Neural cell (in vitro differentiated cells): ENCODE data around the gene MFN1. TPM values are rescaled to one million over a fixed set of nuclear protein-coding genes. Genes with fewer than 3 reads are reported as not detected.

Source experiments
- H2AFZ ChIP-seq: fragments of 200-600, 300-800 bp; sonication (generic), shearing (Covaris generic); 2 replicates; pipeline ENCODE4 v1.6.0; 2014; ENCODE audit warnings: low read depth, mild to moderate bottlenecking, antibody characterized with exemption, low read length, moderate library complexity
- H3F3A ChIP-seq: fragments of 200-600 bp; shearing (Covaris generic); 2 replicates; pipeline ENCODE4 v1.6.1; 2016; ENCODE audit warnings: mild to moderate bottlenecking, moderate library complexity, mixed read lengths, antibody characterized with exemption, low read length; ENCODE audit not compliant: insufficient read depth, poor library complexity, severe bottlenecking
- H3K27ac ChIP-seq: fragments of 200-600, 300-800 bp; sonication (generic), shearing (Covaris generic); 2 replicates; pipeline ENCODE4 v1.5.1; 2014; ENCODE audit warnings: mild to moderate bottlenecking, low read length, moderate library complexity
- H3K27me3 ChIP-seq: fragments of 300-800, 200-600 bp; sonication (generic), shearing (Covaris generic); 2 replicates; pipeline ENCODE4 v1.6.0; 2014; ENCODE audit warnings: mild to moderate bottlenecking, low read depth, low read length, moderate library complexity; ENCODE audit not compliant: insufficient read depth
- H3K36me3 ChIP-seq: fragments of 300-800, 200-600 bp; sonication (generic), shearing (Covaris generic); 2 replicates; pipeline ENCODE4 v1.5.1; 2014; ENCODE audit warnings: mild to moderate bottlenecking, antibody characterized with exemption, low read length, moderate library complexity; ENCODE audit not compliant: insufficient read depth
- H3K4me2 ChIP-seq: fragments of 300-800, 200-600 bp; sonication (generic), shearing (Covaris generic); 2 replicates; pipeline ENCODE4 v1.6.0; 2014; ENCODE audit warnings: mild to moderate bottlenecking, low read length
- H3K4me3 ChIP-seq: fragments of 300-800, 200-600 bp; sonication (generic), shearing (Covaris generic); 2 replicates; pipeline ENCODE4 v1.5.1; 2014; ENCODE audit warnings: mild to moderate bottlenecking, low read length, moderate library complexity
- H3K79me2 ChIP-seq: fragments of 200-600 bp; shearing (Covaris generic); replicated peaks from 2 replicates; pipeline ENCODE4 v1.6.0; 2014; ENCODE audit warnings: mild to moderate bottlenecking, low read length, moderate library complexity; ENCODE audit not compliant: insufficient read depth
- H3K9ac ChIP-seq: fragments of 300-800, 200-600 bp; sonication (generic), shearing (Covaris generic); 2 replicates; pipeline ENCODE4 v1.6.1; 2016; ENCODE audit warnings: mild to moderate bottlenecking, low read length, mixed read lengths
- H3K9me2 ChIP-seq: fragments of 200-600 bp; shearing (Covaris generic); 2 replicates; pipeline ENCODE4 v1.6.1; 2016; ENCODE audit warnings: mild to moderate bottlenecking, low read length, mixed read lengths; ENCODE audit not compliant: insufficient read depth
- H3K9me3 ChIP-seq: fragments of 200-600, 300-800 bp; sonication (generic), shearing (Covaris generic); 2 replicates; pipeline ENCODE4 v1.6.1; 2016; ENCODE audit warnings: mild to moderate bottlenecking, mixed run types, low read length, moderate library complexity, mixed read lengths
- H4K20me1 ChIP-seq: fragments of 200-600 bp; shearing (Covaris generic); 2 replicates; pipeline ENCODE4 v1.6.1; 2016; ENCODE audit warnings: mild to moderate bottlenecking, mixed run types; ENCODE audit not compliant: insufficient read depth
- EP300 ChIP-seq: fragments of 450-650 bp; conservative IDR thresholded peaks from 2 replicates; pipeline ENCODE4 v1.6.1; 2014; ENCODE audit warnings: antibody characterized with exemption, mild to moderate bottlenecking, moderate library complexity; ENCODE audit not compliant: poor library complexity, severe bottlenecking
- EZH2 ChIP-seq: fragments of 200-600, 300-800 bp; shearing (Covaris generic), sonication (generic); IDR thresholded peaks from 2 replicates; pipeline ENCODE4 v1.6.1; 2014; ENCODE audit warnings: antibody characterized with exemption, low read length, borderline replicate concordance, mild to moderate bottlenecking; ENCODE audit not compliant: insufficient read depth, poor library complexity, severe bottlenecking
- MXI1 ChIP-seq: fragments of 450-650 bp; conservative IDR thresholded peaks from 2 replicates; pipeline ENCODE4 v1.6.1; 2014; ENCODE audit warnings: antibody characterized with exemption, mild to moderate bottlenecking; ENCODE audit not compliant: poor library complexity, severe bottlenecking
- POLR2AphosphoS5 ChIP-seq: IDR thresholded peaks from 2 replicates; pipeline ENCODE4 v1.6.1; 2012
- RAD21 ChIP-seq: fragments of 450-650 bp; conservative IDR thresholded peaks from 2 replicates; pipeline ENCODE4 v1.6.1; 2014; ENCODE audit warnings: antibody characterized with exemption, mild to moderate bottlenecking, moderate library complexity
- SMC3 ChIP-seq: fragments of 450-650 bp; conservative IDR thresholded peaks from 2 replicates; pipeline ENCODE4 v1.6.1; 2014; ENCODE audit warnings: antibody characterized with exemption, mild to moderate bottlenecking, moderate library complexity; ENCODE audit not compliant: poor library complexity
- TAF1 ChIP-seq: IDR thresholded peaks from 2 replicates; pipeline ENCODE4 v1.6.1; 2012; ENCODE audit warnings: low read depth
- polyA plus RNA-seq: library from polyadenylated mRNA; depleted of rRNA; stranded (reverse); fragments of >200 nt; gene quantifications from 2 replicates; pipeline ENCODE4 v1.2.3, GENCODE V29; 2014
- TF ChIP-seq, protein P1 (sequence below): IDR thresholded peaks from 2 replicates; pipeline ENCODE4 v1.6.1; 2012; ENCODE audit warnings: borderline replicate concordance
- TF ChIP-seq, protein P2 (sequence below): fragments of 450-650 bp; IDR thresholded peaks from 2 replicates; pipeline ENCODE4 v1.5.1; 2014; ENCODE audit warnings: antibody characterized with exemption, mild to moderate bottlenecking, moderate library complexity; ENCODE audit not compliant: poor library complexity, severe bottlenecking

MFN1 gene
- polyA plus RNA-seq, 1 donor from 2014 or later = 78.8 TPM

DNA sequence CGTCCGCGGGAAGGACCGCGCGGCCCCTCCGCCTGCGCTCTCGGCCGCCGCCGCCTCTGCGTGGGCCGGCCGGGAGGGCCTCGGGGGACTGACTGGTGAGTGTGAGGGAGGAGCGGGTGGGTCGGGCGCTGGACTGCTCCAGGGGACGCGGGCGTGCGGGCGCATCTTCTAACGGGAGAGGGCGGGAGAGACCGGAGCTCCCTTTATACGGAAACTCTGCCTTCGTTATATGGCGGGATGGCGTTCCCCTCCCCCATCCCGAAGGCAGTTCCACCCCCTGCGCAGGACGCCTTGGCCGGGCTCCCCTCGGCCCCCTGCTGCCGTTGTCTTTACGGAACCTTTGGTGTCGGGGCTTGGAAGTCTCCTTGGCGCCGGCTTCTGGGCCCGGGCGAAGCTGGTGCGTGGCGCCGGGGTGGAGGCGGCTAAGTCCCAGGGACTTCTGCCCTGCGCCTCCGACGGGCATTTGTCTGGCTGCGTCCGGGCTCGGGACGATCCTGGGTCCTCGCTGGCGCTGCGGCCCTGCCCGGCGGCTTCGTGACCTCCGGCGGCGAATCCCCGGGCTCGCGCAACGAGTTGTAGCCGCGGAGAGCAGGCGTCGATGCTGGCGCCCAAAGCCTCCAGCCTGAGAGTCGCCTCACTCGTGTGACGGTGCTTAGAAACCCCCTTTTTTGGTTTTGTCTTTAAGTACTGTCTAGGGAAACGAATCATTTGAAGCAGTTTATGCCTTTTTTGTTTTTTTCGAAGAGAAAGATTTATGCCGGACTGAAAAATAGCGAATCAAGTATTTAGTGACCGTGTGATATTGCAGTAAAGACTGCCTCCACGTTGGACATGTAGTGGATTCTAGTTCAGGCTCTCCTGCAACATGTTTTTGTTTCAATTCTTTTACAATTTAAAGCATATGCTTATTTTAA, 24.1 kb upstream of the MFN1 start:
- Histone ChIP-seq H3K27ac (peak overlapping the region; percentile 65), H3K79me2 (peaks cover 41% of the 10 kb centered on the region)

DNA sequence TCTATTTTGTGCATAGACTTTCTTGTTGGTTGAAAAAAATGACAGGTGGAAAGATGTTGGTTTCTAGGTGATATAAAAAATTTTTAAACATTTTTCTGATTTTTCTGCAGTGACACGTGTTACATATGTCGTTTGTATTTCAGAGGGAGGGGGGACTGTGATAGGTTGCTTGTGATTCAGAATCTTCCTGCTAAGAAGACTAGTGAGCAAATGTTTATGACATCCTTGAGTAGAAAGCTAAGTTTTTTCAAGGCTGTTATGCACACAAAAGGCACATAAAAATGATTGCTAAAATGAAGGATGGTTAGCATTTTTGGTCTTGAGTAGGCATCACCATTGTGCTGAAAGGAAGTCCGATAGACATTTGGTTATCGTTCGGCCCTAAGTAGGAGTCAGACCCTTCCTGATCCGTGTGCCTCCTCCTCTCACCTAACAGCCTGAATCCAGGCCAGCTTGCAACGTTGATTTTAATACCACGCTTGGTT, 23.2 kb upstream of the MFN1 start:
- TF ChIP-seq TAF1 = no peak
- no peak for TF ChIP-seq SMC3
- TF ChIP-seq MXI1 = no peak
- no peak for TF ChIP-seq EP300
- no peak for TF ChIP-seq EZH2
- Histone ChIP-seq H3K4me2 (peak overlapping the region; percentile 83), H3K9ac (peak overlapping the region; percentile 92), H3K4me3 (peak overlapping the region; percentile 100), H3K9me2 (no peaks in the 10 kb centered on the region), H3K27me3 (no peaks in the 10 kb centered on the region), H3K27ac (peak overlapping the region; percentile 65), H4K20me1 (no peaks in the 10 kb centered on the region), H3K9me3 (no peaks in the 10 kb centered on the region), H2AFZ (no peak overlapping the region), H3F3A (peaks cover 10% of the 10 kb centered on the region), H3K79me2 (peaks cover 41% of the 10 kb centered on the region), H3K36me3 (no peaks in the 10 kb centered on the region)

More for the DNA sequence above, 24.1 kb upstream of the MFN1 start:
- Histone ChIP-seq H3F3A (peaks cover 10% of the 10 kb centered on the region), H3K9me2 (no peaks in the 10 kb centered on the region), H3K4me3 (peak overlapping the region; percentile 100), H3K27me3 (no peaks in the 10 kb centered on the region), H3K9ac (peak overlapping the region; percentile 92), H3K36me3 (no peaks in the 10 kb centered on the region), H4K20me1 (no peaks in the 10 kb centered on the region), H3K9me3 (no peaks in the 10 kb centered on the region), H3K4me2 (peak overlapping the region; percentile 83), H2AFZ (peak overlapping the region; percentile 84)
- TF ChIP-seq SMC3 = no peak
- peak; percentile 18 for TF ChIP-seq POLR2AphosphoS5

DNA sequence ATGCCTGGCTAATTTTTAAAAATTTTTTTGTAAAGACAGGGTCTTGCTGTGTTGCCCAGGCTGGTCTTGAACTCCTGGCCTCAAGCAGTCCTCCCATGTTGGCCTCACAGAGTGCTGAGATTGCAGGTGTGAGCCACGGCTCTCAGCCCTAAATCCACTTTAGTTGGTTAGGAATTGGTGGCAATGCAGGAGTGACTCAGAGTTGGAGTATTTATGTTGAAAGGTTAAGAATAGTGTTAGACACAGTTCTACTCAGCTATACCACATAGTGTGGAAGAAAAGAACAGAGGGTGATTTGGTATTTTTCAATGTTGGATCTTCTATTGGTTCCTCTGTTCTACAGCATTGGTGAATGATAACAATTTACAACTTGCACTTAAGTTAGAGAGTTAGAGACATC, 17.1 kb upstream of the MFN1 start:
- H3K79me2 ChIP-seq = peaks cover 25% of the 10 kb centered on the region
- H3K27ac ChIP-seq = no peak overlapping the region
- no peaks in the 10 kb centered on the region for H3K36me3 ChIP-seq
- H3F3A ChIP-seq = no peaks in the 10 kb centered on the region
- no peak overlapping the region for H3K4me2 ChIP-seq
- no peaks in the 10 kb centered on the region for H3K9me2 ChIP-seq
- H3K9ac ChIP-seq = no peak overlapping the region
- no peak for TF ChIP-seq EP300
- no peak for TF ChIP-seq EZH2
- no peak for TF ChIP-seq MXI1
- no peak for TF ChIP-seq RAD21
- TF ChIP-seq POLR2AphosphoS5 = no peak
- TF ChIP-seq, protein P1, sequence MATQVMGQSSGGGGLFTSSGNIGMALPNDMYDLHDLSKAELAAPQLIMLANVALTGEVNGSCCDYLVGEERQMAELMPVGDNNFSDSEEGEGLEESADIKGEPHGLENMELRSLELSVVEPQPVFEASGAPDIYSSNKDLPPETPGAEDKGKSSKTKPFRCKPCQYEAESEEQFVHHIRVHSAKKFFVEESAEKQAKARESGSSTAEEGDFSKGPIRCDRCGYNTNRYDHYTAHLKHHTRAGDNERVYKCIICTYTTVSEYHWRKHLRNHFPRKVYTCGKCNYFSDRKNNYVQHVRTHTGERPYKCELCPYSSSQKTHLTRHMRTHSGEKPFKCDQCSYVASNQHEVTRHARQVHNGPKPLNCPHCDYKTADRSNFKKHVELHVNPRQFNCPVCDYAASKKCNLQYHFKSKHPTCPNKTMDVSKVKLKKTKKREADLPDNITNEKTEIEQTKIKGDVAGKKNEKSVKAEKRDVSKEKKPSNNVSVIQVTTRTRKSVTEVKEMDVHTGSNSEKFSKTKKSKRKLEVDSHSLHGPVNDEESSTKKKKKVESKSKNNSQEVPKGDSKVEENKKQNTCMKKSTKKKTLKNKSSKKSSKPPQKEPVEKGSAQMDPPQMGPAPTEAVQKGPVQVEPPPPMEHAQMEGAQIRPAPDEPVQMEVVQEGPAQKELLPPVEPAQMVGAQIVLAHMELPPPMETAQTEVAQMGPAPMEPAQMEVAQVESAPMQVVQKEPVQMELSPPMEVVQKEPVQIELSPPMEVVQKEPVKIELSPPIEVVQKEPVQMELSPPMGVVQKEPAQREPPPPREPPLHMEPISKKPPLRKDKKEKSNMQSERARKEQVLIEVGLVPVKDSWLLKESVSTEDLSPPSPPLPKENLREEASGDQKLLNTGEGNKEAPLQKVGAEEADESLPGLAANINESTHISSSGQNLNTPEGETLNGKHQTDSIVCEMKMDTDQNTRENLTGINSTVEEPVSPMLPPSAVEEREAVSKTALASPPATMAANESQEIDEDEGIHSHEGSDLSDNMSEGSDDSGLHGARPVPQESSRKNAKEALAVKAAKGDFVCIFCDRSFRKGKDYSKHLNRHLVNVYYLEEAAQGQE = no peak
- TF ChIP-seq SMC3 = no peak
- TF ChIP-seq TAF1 = no peak
- TF ChIP-seq, protein P2, sequence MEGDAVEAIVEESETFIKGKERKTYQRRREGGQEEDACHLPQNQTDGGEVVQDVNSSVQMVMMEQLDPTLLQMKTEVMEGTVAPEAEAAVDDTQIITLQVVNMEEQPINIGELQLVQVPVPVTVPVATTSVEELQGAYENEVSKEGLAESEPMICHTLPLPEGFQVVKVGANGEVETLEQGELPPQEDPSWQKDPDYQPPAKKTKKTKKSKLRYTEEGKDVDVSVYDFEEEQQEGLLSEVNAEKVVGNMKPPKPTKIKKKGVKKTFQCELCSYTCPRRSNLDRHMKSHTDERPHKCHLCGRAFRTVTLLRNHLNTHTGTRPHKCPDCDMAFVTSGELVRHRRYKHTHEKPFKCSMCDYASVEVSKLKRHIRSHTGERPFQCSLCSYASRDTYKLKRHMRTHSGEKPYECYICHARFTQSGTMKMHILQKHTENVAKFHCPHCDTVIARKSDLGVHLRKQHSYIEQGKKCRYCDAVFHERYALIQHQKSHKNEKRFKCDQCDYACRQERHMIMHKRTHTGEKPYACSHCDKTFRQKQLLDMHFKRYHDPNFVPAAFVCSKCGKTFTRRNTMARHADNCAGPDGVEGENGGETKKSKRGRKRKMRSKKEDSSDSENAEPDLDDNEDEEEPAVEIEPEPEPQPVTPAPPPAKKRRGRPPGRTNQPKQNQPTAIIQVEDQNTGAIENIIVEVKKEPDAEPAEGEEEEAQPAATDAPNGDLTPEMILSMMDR = no peak
- H3K9me3 ChIP-seq = no peaks in the 10 kb centered on the region
- H3K4me3 ChIP-seq = no peak overlapping the region
- H3K27me3 ChIP-seq = no peaks in the 10 kb centered on the region
- H2AFZ ChIP-seq = no peak overlapping the region
- H4K20me1 ChIP-seq = no peaks in the 10 kb centered on the region
